H9 (cell line): ENCODE data around the gene BCKDHA. TPM values are rescaled to one million over a fixed set of nuclear protein-coding genes. Genes with fewer than 3 reads are reported as not detected.
A peak's percentile ranks its signal among the peaks of the same experiment; 100 is the strongest.

ENCODE experiments used
- DNase-seq: peaks from one replicate; pipeline ENCODE4 v3.0.0-alpha.2; 2017
- H2AFZ ChIP-seq: one replicate; pipeline ENCODE4 v1.6.1; 2013; ENCODE audit warnings: mild to moderate bottlenecking, low read length, control low read depth, moderate library complexity
- H2AK5ac ChIP-seq: 2 replicates; pipeline ENCODE4 v1.6.1; 2013; ENCODE audit warnings: low read length, control low read depth, mixed read lengths; ENCODE audit not compliant: insufficient read length
- H2BK120ac ChIP-seq: one replicate; pipeline ENCODE4 v1.6.1; 2013; ENCODE audit warnings: low read depth, mild to moderate bottlenecking, low read length, control low read depth, inconsistent platforms; ENCODE audit not compliant: poor library complexity, severe bottlenecking
- H2BK12ac ChIP-seq: 2 replicates; pipeline ENCODE4 v1.6.1; 2013; ENCODE audit warnings: low read length, control low read depth, mixed read lengths, low read depth; ENCODE audit not compliant: insufficient read length
- H2BK15ac ChIP-seq: 2 replicates; pipeline ENCODE4 v1.6.1; 2013; ENCODE audit warnings: low read depth, low read length, control low read depth
- H2BK20ac ChIP-seq: one replicate; pipeline ENCODE4 v1.6.1; 2013; ENCODE audit warnings: low read depth, mild to moderate bottlenecking, low read length, control low read depth, inconsistent platforms; ENCODE audit not compliant: poor library complexity, severe bottlenecking
- H2BK5ac ChIP-seq: 2 replicates; pipeline ENCODE4 v1.6.1; 2013; ENCODE audit warnings: low read length, control low read depth, mixed read lengths; ENCODE audit not compliant: insufficient read length
- H3K14ac ChIP-seq: 2 replicates; pipeline ENCODE4 v1.6.1; 2013; ENCODE audit warnings: low read length, control low read depth; ENCODE audit not compliant: insufficient read depth
- H3K18ac ChIP-seq: 2 replicates; pipeline ENCODE4 v1.6.1; 2013; ENCODE audit warnings: low read depth, mild to moderate bottlenecking, mixed read lengths, low read length, control low read depth; ENCODE audit not compliant: insufficient read length
- H3K23ac ChIP-seq: 2 replicates; pipeline ENCODE4 v1.6.1; 2013; ENCODE audit warnings: low read length, control low read depth, mixed read lengths, low read depth; ENCODE audit not compliant: insufficient read length
- H3K23me2 ChIP-seq: 2 replicates; pipeline ENCODE4 v1.6.1; 2013; ENCODE audit warnings: low read depth, mild to moderate bottlenecking, mixed read lengths, low read length, control low read depth; ENCODE audit not compliant: insufficient read length, poor library complexity, severe bottlenecking
- H3K27ac ChIP-seq: 2 replicates; pipeline ENCODE4 v1.5.1; 2013; ENCODE audit warnings: low read length, control low read depth, mixed read lengths, low read depth; ENCODE audit not compliant: insufficient read length
- H3K27me3 ChIP-seq: 2 replicates; pipeline ENCODE4 v1.6.1; 2013; ENCODE audit warnings: low read length, control low read depth, inconsistent platforms; ENCODE audit not compliant: insufficient read depth
- H3K4ac ChIP-seq: 2 replicates; pipeline ENCODE4 v1.6.1; 2013; ENCODE audit warnings: low read depth, mild to moderate bottlenecking, control low read depth, inconsistent platforms, low read length, moderate library complexity
- H3K4me1 ChIP-seq: 2 replicates; pipeline ENCODE4 v1.6.1; 2013; ENCODE audit warnings: low read length, control low read depth, inconsistent platforms; ENCODE audit not compliant: insufficient read depth
- H3K4me2 ChIP-seq: 2 replicates; pipeline ENCODE4 v1.6.1; 2013; ENCODE audit warnings: low read length, control low read depth, mixed read lengths; ENCODE audit not compliant: insufficient read length, insufficient read depth
- H3K56ac ChIP-seq: 2 replicates; pipeline ENCODE4 v1.6.1; 2013; ENCODE audit warnings: low read depth, mild to moderate bottlenecking, mixed read lengths, low read length, control low read depth; ENCODE audit not compliant: insufficient read length
- H3K79me1 ChIP-seq: 2 replicates; pipeline ENCODE4 v1.6.1; 2013; ENCODE audit warnings: low read depth, mild to moderate bottlenecking, moderate library complexity, low read length, control low read depth, inconsistent platforms; ENCODE audit not compliant: insufficient read depth, poor library complexity, severe bottlenecking
- H3K79me2 ChIP-seq: 2 replicates; pipeline ENCODE4 v1.6.1; 2013; ENCODE audit warnings: low read length, control low read depth, inconsistent platforms; ENCODE audit not compliant: insufficient read depth
- H3K9ac ChIP-seq: 2 replicates; pipeline ENCODE4 v1.6.1; 2013; ENCODE audit warnings: low read length, control low read depth, mixed read lengths; ENCODE audit not compliant: insufficient read length; ENCODE audit errors: extremely low read depth
- H3K9me3 ChIP-seq: one replicate; pipeline ENCODE4 v1.6.1; 2013; ENCODE audit warnings: low read depth, low read length, inconsistent platforms; ENCODE audit not compliant: control insufficient read depth
- H3T11ph ChIP-seq: one replicate; pipeline ENCODE4 v1.6.1; 2013; ENCODE audit warnings: mild to moderate bottlenecking, low read length, control low read depth, inconsistent platforms
- H4K20me1 ChIP-seq: one replicate; pipeline ENCODE4 v1.6.1; 2013; ENCODE audit not compliant: control insufficient read depth, insufficient read length, insufficient read depth
- H4K5ac ChIP-seq: 2 replicates; pipeline ENCODE4 v1.6.1; 2013; ENCODE audit warnings: low read depth, mild to moderate bottlenecking, mixed read lengths, low read length, control low read depth; ENCODE audit not compliant: insufficient read length
- H4K8ac ChIP-seq: replicated peaks from 2 replicates; pipeline ENCODE4 v1.6.1; 2013; ENCODE audit warnings: low read length, control low read depth, mixed read lengths, low read depth; ENCODE audit not compliant: insufficient read length
- H4K91ac ChIP-seq: 2 replicates; pipeline ENCODE4 v1.6.1; 2013; ENCODE audit warnings: low read depth, mild to moderate bottlenecking, moderate library complexity, mixed read lengths, low read length, control low read depth; ENCODE audit not compliant: insufficient read length
- H3K27ac Mint-ChIP-seq, 3 experiments: 2 replicates in 2 of 3; 3 replicates in 1 of 3; pipeline ENCODE4 v1.8.0; 2020 to 2021; ENCODE audit warnings: mixed read lengths in 3 of 3, mild to moderate bottlenecking in 1 of 3, moderate library complexity in 1 of 3
- H3K27me3 Mint-ChIP-seq: 2 replicates; pipeline ENCODE4 v1.8.0; 2021; ENCODE audit warnings: low read depth, mild to moderate bottlenecking, moderate library complexity, mixed read lengths
- H3K36me3 Mint-ChIP-seq, 3 experiments: 2 replicates in 2 of 3; 3 replicates in 1 of 3; pipeline ENCODE4 v1.8.0; 2020 to 2021; ENCODE audit warnings: low read depth in 3 of 3, mixed read lengths in 3 of 3; ENCODE audit not compliant: insufficient read depth in 1 of 3
- H3K4me1 Mint-ChIP-seq, 2 experiments: 2 replicates each; pipeline ENCODE4 v1.8.0; 2020; ENCODE audit warnings: mixed read lengths in 2 of 2
- H3K4me3 Mint-ChIP-seq, 2 experiments: 2 replicates in 1 of 2; 3 replicates in 1 of 2; pipeline ENCODE4 v1.8.0; 2020 to 2021; ENCODE audit warnings: mild to moderate bottlenecking in 2 of 2, mixed read lengths in 2 of 2, moderate library complexity in 1 of 2
- H3K9me3 Mint-ChIP-seq, 2 experiments: 2 replicates in 1 of 2; 3 replicates in 1 of 2; pipeline ENCODE4 v1.8.0; 2020; ENCODE audit warnings: mild to moderate bottlenecking in 2 of 2, mixed read lengths in 2 of 2, moderate library complexity in 1 of 2
- CTCF ChIP-seq: fragments of 200-600 bp; sonication (generic); conservative IDR thresholded peaks from 3 replicates; pipeline ENCODE4 v1.8.0; 2021; ENCODE audit warnings: antibody characterized with exemption, mild to moderate bottlenecking
- WGBS: extraction: QIAGEN DNeasy Blood & Tissue Kit; methylation state at CpG from one replicate; pipeline ENCODE4 v1.1.7; 2013; ENCODE audit warnings: missing lambda C conversion rate, low lambda C conversion rate, mixed read lengths; ENCODE audit not compliant: insufficient read length; ENCODE audit errors: extremely low coverage; 5-methylcytosine and 5-hydroxymethylcytosine counted together
- total RNA-seq: library from RNA; stranded (reverse); gene quantifications from 2 replicates; pipeline ENCODE4 v1.2.1, GENCODE V29; 2021

Gene BCKDHA
- total RNA-seq, 1 experiment from 2014 or later: 21.1 TPM

- Histone ChIP-seq H3K79me1 (no peaks in the 10 kb centered on the region), H2AK5ac (no peak within 1 kb of the TSS), H4K20me1 (no peaks in the 10 kb centered on the region), H3K23me2 (peaks cover 11% of the 10 kb centered on the region), H3K56ac (no peak within 1 kb of the TSS), H3K27me3 (no peaks in the 10 kb centered on the region), H3K4me2 (peak within 1 kb of the TSS; percentile 80), H2BK15ac (no peak within 1 kb of the TSS), H4K91ac (no peak within 1 kb of the TSS), H3K27ac (no peak within 1 kb of the TSS), H2BK120ac (no peak within 1 kb of the TSS), H3K14ac (peak within 1 kb of the TSS; percentile 60), H3K79me2 (no peaks in the 10 kb centered on the region), H3K4me1 (no peaks in the 10 kb centered on the region), H2BK5ac (no peak within 1 kb of the TSS), H4K5ac (no peak within 1 kb of the TSS), H3K9me3 (no peaks in the 10 kb centered on the region), H3T11ph (no peak within 1 kb of the TSS), H3K9ac (peak within 1 kb of the TSS; percentile 44), H2BK20ac (no peak within 1 kb of the TSS), H3K4ac (no peak within 1 kb of the TSS), H2AFZ (no peak within 1 kb of the TSS), H2BK12ac (no peak within 1 kb of the TSS), H3K18ac (peak within 1 kb of the TSS; percentile 22), H3K23ac (no peak within 1 kb of the TSS), H4K8ac (no peak within 1 kb of the TSS)
- Mint-ChIP-seq H3K27ac (peak within 1 kb of the TSS; percentile 70 to 97 (median 72)), H3K9me3 (no peaks in the 10 kb centered on the region), H3K4me3 (peak within 1 kb of the TSS; percentile 70 to 84), H3K4me1 (peaks cover 14 to 29% of the 10 kb centered on the region in 2 experiments), H3K36me3 (peaks cover 8 to 29% (median 28%) of the 10 kb centered on the region in 3 experiments; a peak in 6 of 7 replicates), H3K27me3 (no peaks in the 10 kb centered on the region)
- peak; percentile 93 for DNase-seq
- TF ChIP-seq CTCF: no peak
- WGBS: no CpG with 5 or more reads among the region's 19 CpGs
These were observed 29.5 kb downstream of the BCKDHA start, which contains the start of gene B3GNT8 for GRCh38 chr19:41426952-41427646. B3GNT8 (minus strand) TSS chr19:41427374; CDS start chr19:41426778, 596 bp downstream.
